Activated CD4-positive, alpha-beta memory T cell treated with anti-CD3 and anti-CD28 coated beads for 36 hours (primary cell): Measurements from ENCODE around the gene ANXA6. TPM values are rescaled to one million over a fixed set of nuclear protein-coding genes. Genes with fewer than 3 reads are reported as not detected.

Experiments used
- CTCF ChIA-PET: fragments of 350-600 bp; sonication (Branson Sonifier 250); formaldehyde crosslinking; loops from one replicate; lab custom pipeline; 2021; ENCODE audit warnings: antibody characterized with exemption, inconsistent platforms; lab: Charles Lee
- POLR2A ChIA-PET: fragments of 350-600 bp; sonication (Branson Sonifier 250); formaldehyde crosslinking; loops from one replicate; lab custom pipeline; 2021; ENCODE audit warnings: antibody characterized with exemption; lab: Charles Lee
- DNase-seq: peaks from one replicate; pipeline ENCODE4 v3.0.0-alpha.2; 2020
- H3K27ac Mint-ChIP-seq: one replicate; pipeline ENCODE4 v1.8.0; 2021; ENCODE audit warnings: mixed read lengths
- H3K27me3 Mint-ChIP-seq: one replicate; pipeline ENCODE4 v1.8.0; 2021; ENCODE audit warnings: mixed read lengths
- H3K36me3 Mint-ChIP-seq: one replicate; pipeline ENCODE4 v1.8.0; 2021; ENCODE audit warnings: mixed read lengths
- H3K4me1 Mint-ChIP-seq: one replicate; pipeline ENCODE4 v1.8.0; 2021; ENCODE audit warnings: low read depth, mixed read lengths
- H3K4me3 Mint-ChIP-seq: one replicate; pipeline ENCODE4 v1.8.0; 2021; ENCODE audit warnings: mild to moderate bottlenecking, mixed read lengths
- H3K9me3 Mint-ChIP-seq: one replicate; pipeline ENCODE4 v1.8.0; 2021; ENCODE audit warnings: mixed read lengths
- intact Hi-C: fragments of 100-400 bp; cut with micrococcal nuclease; formaldehyde crosslinking; loops from one replicate; pipeline ENCODE4 v1.15.1; 2023
- total RNA-seq, 2 experiments: library from RNA; stranded (reverse); gene quantifications; one replicate each; pipeline ENCODE4 v1.2.3, GENCODE V29; 2021

ANXA6 gene
- total RNA-seq, 2 experiments from 2014 or later: 430 to 443 TPM

GRCh38 chr5:151110992-151111391 is 46.6 kb downstream of the ANXA6 start:
- no peak overlapping the region for H3K27ac Mint-ChIP-seq
- POLR2A ChIA-PET: no interaction called here
- H3K36me3 Mint-ChIP-seq: peaks cover 57% of the 10 kb centered on the region

GRCh38 chr5:151110122-151110681 is 47.4 kb downstream of the ANXA6 start:
- H3K4me1 Mint-ChIP-seq: no peaks in the 10 kb centered on the region
- no peaks in the 10 kb centered on the region for H3K9me3 Mint-ChIP-seq
- H3K36me3 Mint-ChIP-seq: peaks cover 60% of the 10 kb centered on the region
- ChIA-PET POLR2A (no interaction called here), CTCF (interaction anchor here (0.8 to 12.3 kb wide), 6 partner anchors 12 to 57 kb away, joined by 3 to 382 read pairs (median 4); no protein-coding TSS in a partner anchor)
- no peaks in the 10 kb centered on the region for H3K27me3 Mint-ChIP-seq
- intact Hi-C loops: no loop called here
- H3K4me3 Mint-ChIP-seq: no peak overlapping the region
- no peak overlapping the region for H3K27ac Mint-ChIP-seq
- DNase-seq: no peak

More at GRCh38 chr5:151110992-151111391, 46.6 kb downstream of the ANXA6 start:
- H3K4me1 Mint-ChIP-seq: no peaks in the 10 kb centered on the region
- intact Hi-C loops: no loop called here
- no peak overlapping the region for H3K4me3 Mint-ChIP-seq
- H3K9me3 Mint-ChIP-seq: no peaks in the 10 kb centered on the region
- DNase-seq: no peak
- CTCF ChIA-PET: interaction anchor here (0.7 to 12.3 kb wide), 4 partner anchors 15 to 112 kb away, joined by 3 to 382 read pairs (median 8); partner anchors contain the start of gene CCDC69
- H3K27me3 Mint-ChIP-seq: no peaks in the 10 kb centered on the region

- H3K27me3 Mint-ChIP-seq: no peaks in the 10 kb centered on the region
- H3K9me3 Mint-ChIP-seq: no peaks in the 10 kb centered on the region
- CTCF ChIA-PET: interaction anchor here (1.4 to 12.3 kb wide), 3 partner anchors 18 to 56 kb away, joined by 4 to 382 read pairs (median 12); no protein-coding TSS in a partner anchor
- peak overlapping the region; percentile 33 for H3K27ac Mint-ChIP-seq
- DNase-seq: no peak
- intact Hi-C loops: no loop called here
- peaks cover 60% of the 10 kb centered on the region for H3K36me3 Mint-ChIP-seq
- POLR2A ChIA-PET: interaction anchor here (1.3 kb wide), 1 partner anchor 10 kb away, joined by 4 read pairs; no protein-coding TSS in a partner anchor
- H3K4me1 Mint-ChIP-seq: no peaks in the 10 kb centered on the region
- H3K4me3 Mint-ChIP-seq: no peak overlapping the region
These were observed 49.0 kb downstream of the ANXA6 start for GRCh38 chr5:151108566-151108965.

GRCh38 chr5:151107738-151108520 is 49.6 kb downstream of the ANXA6 start:
- CTCF ChIA-PET: interaction anchor here (1.4 to 12.3 kb wide), 3 partner anchors 8 to 57 kb away, joined by 4 to 382 read pairs (median 31); no protein-coding TSS in a partner anchor
- POLR2A ChIA-PET: interaction anchor here (1.1 to 1.3 kb wide), 2 partner anchors 9 to 11 kb away, joined by 3 to 4 read pairs; no protein-coding TSS in a partner anchor
- Mint-ChIP-seq H3K27ac (peak overlapping the region; percentile 8), H3K27me3 (no peaks in the 10 kb centered on the region), H3K36me3 (peaks cover 62% of the 10 kb centered on the region), H3K4me3 (no peak overlapping the region), H3K9me3 (no peaks in the 10 kb centered on the region), H3K4me1 (no peaks in the 10 kb centered on the region)
- intact Hi-C loops: no loop called here
- no peak for DNase-seq

- Mint-ChIP-seq H3K9me3 (no peaks in the 10 kb centered on the region), H3K4me1 (no peaks in the 10 kb centered on the region), H3K36me3 (peaks cover 60% of the 10 kb centered on the region), H3K27me3 (no peaks in the 10 kb centered on the region), H3K27ac (no peak overlapping the region), H3K4me3 (no peak overlapping the region)
- intact Hi-C loops: no loop called here
- no peak for DNase-seq
- ChIA-PET POLR2A (interaction anchor here (1.1 kb wide), 1 partner anchor 10 kb away, joined by 3 read pairs; no protein-coding TSS in a partner anchor), CTCF (interaction anchor here (3.9 to 12.3 kb wide), 2 partner anchors 9 to 54 kb away, joined by 31 to 382 read pairs; no protein-coding TSS in a partner anchor)
These were observed 50.5 kb downstream of the ANXA6 start for GRCh38 chr5:151107084-151107483.

GRCh38 chr5:151106509-151106908 is 51.1 kb downstream of the ANXA6 start:
- peak overlapping the region; percentile 2 for H3K27ac Mint-ChIP-seq
- DNase-seq: no peak
- no peak overlapping the region for H3K4me3 Mint-ChIP-seq
- peaks cover 64% of the 10 kb centered on the region for H3K36me3 Mint-ChIP-seq
- H3K27me3 Mint-ChIP-seq: no peaks in the 10 kb centered on the region
- H3K4me1 Mint-ChIP-seq: no peaks in the 10 kb centered on the region
- intact Hi-C loops: no loop called here
- POLR2A ChIA-PET: interaction anchor here (1.1 kb wide), 1 partner anchor 10 kb away, joined by 3 read pairs; no protein-coding TSS in a partner anchor
- CTCF ChIA-PET: interaction anchor here (2.2 to 3.9 kb wide), 2 partner anchors 9 to 55 kb away, joined by 8 to 31 read pairs; no protein-coding TSS in a partner anchor
- H3K9me3 Mint-ChIP-seq: no peaks in the 10 kb centered on the region

GRCh38 chr5:151106043-151106442 is 51.5 kb downstream of the ANXA6 start:
- peaks cover 65% of the 10 kb centered on the region for H3K36me3 Mint-ChIP-seq
- POLR2A ChIA-PET: no interaction called here
- H3K4me3 Mint-ChIP-seq: no peak overlapping the region
- peak overlapping the region; percentile 2 for H3K27ac Mint-ChIP-seq
- no peak for DNase-seq
- no peaks in the 10 kb centered on the region for H3K9me3 Mint-ChIP-seq
- CTCF ChIA-PET: interaction anchor here (2.1 to 3.9 kb wide), 3 partner anchors 10 to 54 kb away, joined by 6 to 31 read pairs (median 8); no protein-coding TSS in a partner anchor
- no peaks in the 10 kb centered on the region for H3K4me1 Mint-ChIP-seq
- H3K27me3 Mint-ChIP-seq: no peaks in the 10 kb centered on the region
- intact Hi-C loops: no loop called here

GRCh38 chr5:151105561-151105960 is 52.0 kb downstream of the ANXA6 start:
- DNase-seq: no peak
- ChIA-PET CTCF (interaction anchor here (2.1 to 3.9 kb wide), 3 partner anchors 10 to 54 kb away, joined by 6 to 31 read pairs (median 8); no protein-coding TSS in a partner anchor), POLR2A (no interaction called here)
- Mint-ChIP-seq H3K4me1 (peaks cover under 1% of the 10 kb centered on the region), H3K27me3 (no peaks in the 10 kb centered on the region), H3K36me3 (peaks cover 64% of the 10 kb centered on the region), H3K4me3 (no peak overlapping the region), H3K9me3 (no peaks in the 10 kb centered on the region), H3K27ac (no peak overlapping the region)
- intact Hi-C loops: no loop called here

GRCh38 chr5:151104795-151105194 is 52.8 kb downstream of the ANXA6 start:
- H3K9me3 Mint-ChIP-seq: no peaks in the 10 kb centered on the region
- H3K36me3 Mint-ChIP-seq: peaks cover 63% of the 10 kb centered on the region
- no peaks in the 10 kb centered on the region for H3K27me3 Mint-ChIP-seq
- intact Hi-C loops: no loop called here
- H3K4me3 Mint-ChIP-seq: no peak overlapping the region
- no peak overlapping the region for H3K27ac Mint-ChIP-seq
- no peak for DNase-seq
- ChIA-PET POLR2A (no interaction called here), CTCF (interaction anchor here (0.9 to 3.9 kb wide), 4 partner anchors 11 to 53 kb away, joined by 3 to 31 read pairs (median 7); no protein-coding TSS in a partner anchor)
- peaks cover 6% of the 10 kb centered on the region for H3K4me1 Mint-ChIP-seq

GRCh38 chr5:151101746-151102145 is 55.8 kb downstream of the ANXA6 start:
- DNase-seq: no peak
- Mint-ChIP-seq H3K4me1 (peaks cover 35% of the 10 kb centered on the region), H3K27ac (peak overlapping the region; percentile 25), H3K4me3 (no peak overlapping the region), H3K36me3 (peaks cover 47% of the 10 kb centered on the region), H3K27me3 (no peaks in the 10 kb centered on the region), H3K9me3 (no peaks in the 10 kb centered on the region)
- intact Hi-C loops: no loop called here
- ChIA-PET POLR2A (no interaction called here), CTCF (interaction anchor here (0.9 to 1.7 kb wide), 3 partner anchors 14 to 54 kb away, joined by 3 to 10 read pairs (median 4); no protein-coding TSS in a partner anchor)

- Mint-ChIP-seq H3K36me3 (peaks cover 42% of the 10 kb centered on the region), H3K9me3 (no peaks in the 10 kb centered on the region), H3K27me3 (no peaks in the 10 kb centered on the region), H3K27ac (no peak overlapping the region), H3K4me1 (peaks cover 41% of the 10 kb centered on the region), H3K4me3 (no peak overlapping the region)
- DNase-seq: no peak
- ChIA-PET POLR2A (no interaction called here), CTCF (interaction anchor here (3.5 kb wide), 1 partner anchor 25 kb away, joined by 12 read pairs; no protein-coding TSS in a partner anchor)
- intact Hi-C loops: no loop called here
These were observed 56.4 kb downstream of the ANXA6 start for GRCh38 chr5:151101151-151101550.
